ENCODE measurements around the gene KRT31.

DNA sequence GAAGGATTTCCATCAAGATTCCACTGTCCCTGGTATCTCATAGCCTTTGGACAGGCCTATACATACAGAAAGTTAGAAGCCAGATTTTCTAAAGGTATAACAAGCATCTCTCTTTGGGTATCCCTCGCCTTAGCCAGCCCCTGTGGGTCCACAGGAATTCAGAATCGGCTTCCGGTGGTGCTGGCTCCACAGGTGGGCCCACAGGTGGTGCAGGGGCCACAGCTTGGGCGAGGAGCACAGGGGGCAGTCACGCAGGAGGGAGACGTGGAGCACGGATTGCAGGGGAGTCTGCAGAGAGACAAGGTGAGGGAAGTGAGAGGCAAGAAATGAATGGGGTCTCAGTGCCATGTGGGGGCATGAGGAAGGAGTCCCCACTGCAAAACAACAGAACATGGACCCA, 39.8 kb upstream of the KRT31 start:
- TF ChIP-seq ZBTB33 (IDR thresholded peaks at IDR 0.05; ENCODE audit: extremely low read depth, insufficient replicate concordance, low read length) = no peak
- TF ChIP-seq CTCF (IDR thresholded peaks at IDR 0.05 in 2 of 3, conservative IDR thresholded peaks at IDR 0.05 in 1 of 3; ENCODE audit: borderline replicate concordance in 1 of 3, insufficient read depth in 1 of 3, low read depth in 2 of 3, low read length in 2 of 3) = no peak

Data from HCT116 (cell line).